ENCODE measurements around the gene PBXIP1. TPM values are rescaled to one million over a fixed set of nuclear protein-coding genes. Genes with fewer than 3 reads are reported as not detected.

Gene PBXIP1
- total and polyA plus RNA-seq, 2 of the 13 experiments (the other 11 are each of a cell fraction or from before 2014, with no cell fraction given), result 16.3 to 31.9 TPM

GRCh38 chr1:154953611-154954038 lies 2.3 kb downstream of the PBXIP1 start:
- DNase-seq (ENCODE audit: low spot score) (no peak), FAIRE-seq (no peak), ATAC-seq (no peak)
- peaks cover 46% of the 10 kb centered on the region for H3K4me1 ChIP-seq (ENCODE audit: insufficient read depth, low read length)
- CTCF ChIA-PET (ENCODE audit: low intra/inter-chr PET ratio, low total read pairs), result no interaction called here
- no peaks in the 10 kb centered on the region for H4K20me1 ChIP-seq (ENCODE audit: insufficient read depth, low read length)
- no peaks in the 10 kb centered on the region for H3K79me2 ChIP-seq (ENCODE audit: insufficient read depth, low read length)
- H2AFZ ChIP-seq (ENCODE audit: low read length), result no peak overlapping the region
- no peak overlapping the region for H3K27ac ChIP-seq (ENCODE audit: extremely low read length, insufficient read depth, low read length)
- no TSS peak for BruUV-seq (replicated peaks)
- in situ Hi-C loops (cut with HindIII; ENCODE audit: extremely low pct_ligation_motif_present, low pct_unique_long_range_greater_than_20kb), result no loop called here
- H3K27me3 ChIP-seq (ENCODE audit: control insufficient read depth in 1 of 2, insufficient read depth in 2 of 2, low read length in 2 of 2), result no peaks in the 10 kb centered on the region; a peak in 1 of 5 replicates
- WGBS (ENCODE audit: low lambda C conversion rate), result 67% methylated on average over 2 of the region's 2 CpGs
- no peak overlapping the region; a peak in 1 of 6 replicates for H3K4me3 ChIP-seq (replicated peaks in 1 of 3; ENCODE audit: insufficient read depth in 1 of 3, low read depth in 2 of 3, low read length in 3 of 3)
- H3K9me3 ChIP-seq (ENCODE audit: low read length), result no peaks in the 10 kb centered on the region
- peak; percentile 25; the same call in 1 of the 2 replicates for TF ChIP-seq ZFY (CRISPR knock-in tag; IDR thresholded peaks at IDR 0.05)
- TF ChIP-seq NONO (IDR thresholded peaks at IDR 0.05), result no peak
- no peak for TF ChIP-seq NONO (CRISPR knock-in tag; conservative IDR thresholded peaks at IDR 0.05)
- TF ChIP-seq ZNF619 (CRISPR knock-in tag; IDR thresholded peaks at IDR 0.05), result no peak
- TF ChIP-seq PRDM15 (CRISPR knock-in tag; IDR thresholded peaks at IDR 0.05), result 0 out of 2 replicates have a peak, but pooled peaks have one; percentile 20
- no peak for TF ChIP-seq ZNF367 (CRISPR knock-in tag; IDR thresholded peaks at IDR 0.05; ENCODE audit: borderline replicate concordance)
- TF ChIP-seq, protein P1, sequence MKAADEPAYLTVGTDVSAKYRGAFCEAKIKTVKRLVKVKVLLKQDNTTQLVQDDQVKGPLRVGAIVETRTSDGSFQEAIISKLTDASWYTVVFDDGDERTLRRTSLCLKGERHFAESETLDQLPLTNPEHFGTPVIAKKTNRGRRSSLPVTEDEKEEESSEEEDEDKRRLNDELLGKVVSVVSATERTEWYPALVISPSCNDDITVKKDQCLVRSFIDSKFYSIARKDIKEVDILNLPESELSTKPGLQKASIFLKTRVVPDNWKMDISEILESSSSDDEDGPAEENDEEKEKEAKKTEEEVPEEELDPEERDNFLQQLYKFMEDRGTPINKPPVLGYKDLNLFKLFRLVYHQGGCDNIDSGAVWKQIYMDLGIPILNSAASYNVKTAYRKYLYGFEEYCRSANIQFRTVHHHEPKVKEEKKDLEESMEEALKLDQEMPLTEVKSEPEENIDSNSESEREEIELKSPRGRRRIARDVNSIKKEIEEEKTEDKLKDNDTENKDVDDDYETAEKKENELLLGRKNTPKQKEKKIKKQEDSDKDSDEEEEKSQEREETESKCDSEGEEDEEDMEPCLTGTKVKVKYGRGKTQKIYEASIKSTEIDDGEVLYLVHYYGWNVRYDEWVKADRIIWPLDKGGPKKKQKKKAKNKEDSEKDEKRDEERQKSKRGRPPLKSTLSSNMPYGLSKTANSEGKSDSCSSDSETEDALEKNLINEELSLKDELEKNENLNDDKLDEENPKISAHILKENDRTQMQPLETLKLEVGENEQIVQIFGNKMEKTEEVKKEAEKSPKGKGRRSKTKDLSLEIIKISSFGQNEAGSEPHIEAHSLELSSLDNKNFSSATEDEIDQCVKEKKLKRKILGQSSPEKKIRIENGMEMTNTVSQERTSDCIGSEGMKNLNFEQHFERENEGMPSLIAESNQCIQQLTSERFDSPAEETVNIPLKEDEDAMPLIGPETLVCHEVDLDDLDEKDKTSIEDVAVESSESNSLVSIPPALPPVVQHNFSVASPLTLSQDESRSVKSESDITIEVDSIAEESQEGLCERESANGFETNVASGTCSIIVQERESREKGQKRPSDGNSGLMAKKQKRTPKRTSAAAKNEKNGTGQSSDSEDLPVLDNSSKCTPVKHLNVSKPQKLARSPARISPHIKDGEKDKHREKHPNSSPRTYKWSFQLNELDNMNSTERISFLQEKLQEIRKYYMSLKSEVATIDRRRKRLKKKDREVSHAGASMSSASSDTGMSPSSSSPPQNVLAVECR (CRISPR knock-in tag; IDR thresholded peaks at IDR 0.05; ENCODE audit: borderline replicate concordance), result no peak
- TF ChIP-seq ZNF180 (CRISPR knock-in tag; IDR thresholded peaks at IDR 0.05; ENCODE audit: borderline replicate concordance, low read depth), result no peak
- TF ChIP-seq, protein P2, sequence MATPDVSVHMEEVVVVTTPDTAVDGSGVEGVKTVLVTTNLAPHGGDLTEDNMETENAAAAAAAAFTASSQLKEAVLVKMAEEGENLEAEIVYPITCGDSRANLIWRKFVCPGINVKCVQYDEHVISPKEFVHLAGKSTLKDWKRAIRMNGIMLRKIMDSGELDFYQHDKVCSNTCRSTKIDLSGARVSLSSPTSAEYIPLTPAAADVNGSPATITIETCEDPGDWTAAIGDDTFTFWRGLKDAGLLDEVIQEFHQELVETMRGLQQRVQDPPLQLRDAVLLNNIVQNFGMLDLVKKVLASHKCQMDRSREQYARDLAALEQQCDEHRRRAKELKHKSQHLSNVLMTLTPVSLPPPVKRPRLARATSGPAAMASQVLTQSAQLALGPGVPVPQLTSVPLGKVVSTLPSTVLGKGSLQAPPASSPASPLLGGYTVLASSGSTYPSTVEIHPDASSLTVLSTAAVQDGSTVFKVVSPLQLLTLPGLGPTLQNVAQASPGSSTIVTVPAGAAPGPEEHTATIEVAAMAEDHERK (CRISPR knock-in tag; IDR thresholded peaks at IDR 0.05; ENCODE audit: low read depth), result no peak
- TF ChIP-seq FOSL1 (CRISPR knock-in tag; IDR thresholded peaks at IDR 0.05; ENCODE audit: borderline replicate concordance), result 0 out of 2 replicates have a peak, but pooled peaks have one; percentile 18
- no peak for TF ChIP-seq ZNF446 (CRISPR knock-in tag; IDR thresholded peaks at IDR 0.05)
- TF ChIP-seq ESRRA (CRISPR knock-in tag; IDR thresholded peaks at IDR 0.05; ENCODE audit: low read depth), result peak; percentile 60
- no peak for TF ChIP-seq PITX1 (CRISPR knock-in tag; IDR thresholded peaks at IDR 0.05)
- TF ChIP-seq POLR2A (IDR thresholded peaks at IDR 0.05; ENCODE audit: insufficient read depth in 1 of 2, low read depth in 2 of 2, low read length in 2 of 2), result peak in 1 of 2 experiments; percentile 18; a peak in 1 of 4 replicates
- no peak for TF ChIP-seq ATF7 (IDR thresholded peaks at IDR 0.05)
- TF ChIP-seq ATF7 (CRISPR knock-in tag; IDR thresholded peaks at IDR 0.05), result no peak
- TF ChIP-seq HNF4A (CRISPR knock-in tag; IDR thresholded peaks at IDR 0.05), result 0 out of 2 replicates have a peak, but pooled peaks have one; percentile 26
- peaks cover 2 to 10% of the 10 kb centered on the region in 2 experiments; a peak in 4 of 5 replicates for H3K36me3 ChIP-seq (replicated peaks in 1 of 2; ENCODE audit: control insufficient read depth in 1 of 2, insufficient read depth in 2 of 2, low read length in 2 of 2)
- 0 out of 2 replicates have a peak overlapping the region, but pooled peaks have one; percentile 2 for H3K9ac ChIP-seq (ENCODE audit: insufficient read depth, low read depth, low read length)
- H3K4me2 ChIP-seq (ENCODE audit: low read depth, low read length), result peak overlapping the region; percentile 95
- intact Hi-C loops (cut with micrococcal nuclease; ENCODE audit: unreplicated experiment), result no loop called here
- POLR2A ChIA-PET, result interaction anchor here (1.5 to 4.1 kb wide), 4 partner anchors 17 to 39 kb away, joined by 4 to 91 read pairs (median 6); partner anchors contain the start of genes CKS1B, LENEP, PMVK and SHC1
